HepG2 (cell line): ENCODE measurements around the gene PSMC3IP. TPM values are rescaled to one million over a fixed set of nuclear protein-coding genes. Genes with fewer than 3 reads are reported as not detected.

Experiments used
- AHDC1 ChIP-seq: sonication (generic); formaldehyde crosslinking; IDR thresholded peaks from 2 replicates; pipeline ENCODE4 v1.5.1; 2020; ENCODE audit warnings: mild to moderate bottlenecking, missing genetic modification reagents, borderline replicate concordance
- ARNT ChIP-seq: fragments of 450-650 bp; IDR thresholded peaks from 2 replicates; pipeline ENCODE4 v1.6.1; 2017
- ATAD3A ChIP-seq: sonication (generic); formaldehyde crosslinking; IDR thresholded peaks from 2 replicates; pipeline ENCODE4 v1.4.0; 2020; ENCODE audit warnings: missing genetic modification reagents
- BHLHE40 ChIP-seq: IDR thresholded peaks from 2 replicates; pipeline ENCODE4 v1.6.1; 2011; ENCODE audit warnings: low read length, improper control_type of control experiment
- BRCA1 ChIP-seq: sonication (generic); formaldehyde crosslinking; IDR thresholded peaks from 2 replicates; pipeline ENCODE4 v1.4.0; 2020; ENCODE audit warnings: missing genetic modification reagents
- FOXA1 ChIP-seq, 2 experiments: fragments of 450-650 bp in 1 of 2; sonication (generic) in 1 of 2; formaldehyde crosslinking in 1 of 2; IDR thresholded peaks; 2 replicates each; pipeline versions ENCODE4 v1.4.0 to v1.6.1; 2016 to 2020; ENCODE audit warnings: missing genetic modification reagents in 1 of 2
- FOXK1 ChIP-seq: sonication (generic); formaldehyde crosslinking; IDR thresholded peaks from 2 replicates; pipeline ENCODE4 v1.4.0; 2020; ENCODE audit warnings: low read depth, missing genetic modification reagents, borderline replicate concordance
- GTF2F1 ChIP-seq: fragments of 150-350 bp; IDR thresholded peaks from 2 replicates; pipeline ENCODE4 v1.6.1; 2014; ENCODE audit warnings: low read length
- HES4 ChIP-seq: sonication (generic); formaldehyde crosslinking; IDR thresholded peaks from 2 replicates; pipeline ENCODE4 v1.9.0; 2021; ENCODE audit warnings: mild to moderate bottlenecking, missing genetic modification reagents, borderline replicate concordance
- IRF2 ChIP-seq: IDR thresholded peaks from 2 replicates; pipeline ENCODE4 v1.6.1; 2018; ENCODE audit warnings: missing genetic modification reagents, missing compliant biosample characterization
- KLF12 ChIP-seq: sonication (generic); formaldehyde crosslinking; IDR thresholded peaks from 2 replicates; pipeline ENCODE4 v1.4.0; 2020; ENCODE audit warnings: missing genetic modification reagents, borderline replicate concordance
- KLF6 ChIP-seq: IDR thresholded peaks from 2 replicates; pipeline ENCODE4 v1.8.0; 2016; ENCODE audit warnings: missing biosample characterization, missing genetic modification reagents
- MEIS2 ChIP-seq: sonication (generic); formaldehyde crosslinking; IDR thresholded peaks from 2 replicates; pipeline ENCODE4 v1.9.0; 2021; ENCODE audit warnings: mild to moderate bottlenecking, missing genetic modification reagents
- NBN ChIP-seq: fragments of 450-650 bp; conservative IDR thresholded peaks from 2 replicates; pipeline ENCODE4 v1.6.1; 2017
- ONECUT2 ChIP-seq: sonication (generic); formaldehyde crosslinking; IDR thresholded peaks from 2 replicates; pipeline ENCODE4 v1.4.0; 2020; ENCODE audit warnings: missing genetic modification reagents
- SMARCC2 ChIP-seq: fragments of 450-650 bp; IDR thresholded peaks from 2 replicates; pipeline ENCODE4 v1.6.1; 2017; ENCODE audit warnings: antibody characterized with exemption, mild to moderate bottlenecking
- SP2 ChIP-seq: sonication (generic); formaldehyde crosslinking; IDR thresholded peaks from 2 replicates; pipeline ENCODE4 v1.5.1; 2020; ENCODE audit warnings: mild to moderate bottlenecking, missing genetic modification reagents
- TBX3 ChIP-seq: fragments of 450-650 bp; IDR thresholded peaks from 2 replicates; pipeline ENCODE4 v1.6.1; 2017; ENCODE audit warnings: antibody characterized with exemption, mild to moderate bottlenecking, inconsistent platforms, borderline replicate concordance
- ZBTB7A ChIP-seq: sonication (generic); formaldehyde crosslinking; IDR thresholded peaks from 2 replicates; pipeline ENCODE4 v1.8.0; 2022; ENCODE audit warnings: mild to moderate bottlenecking, missing genetic modification reagents
- ZFP91 ChIP-seq: sonication (generic); formaldehyde crosslinking; IDR thresholded peaks from 2 replicates; pipeline ENCODE4 v1.9.0; 2022; ENCODE audit warnings: missing genetic modification reagents, mild to moderate bottlenecking, borderline replicate concordance
- ZNF234 ChIP-seq: sonication (generic); formaldehyde crosslinking; conservative IDR thresholded peaks from 2 replicates; pipeline ENCODE4 v1.5.1; 2020; ENCODE audit warnings: mild to moderate bottlenecking, missing genetic modification reagents
- ZNF333 ChIP-seq: sonication (generic); formaldehyde crosslinking; IDR thresholded peaks from 2 replicates; pipeline ENCODE4 v1.4.0; 2020; ENCODE audit warnings: mild to moderate bottlenecking, missing genetic modification reagents, borderline replicate concordance
- ZNF543 ChIP-seq: sonication (generic); formaldehyde crosslinking; IDR thresholded peaks from 2 replicates; pipeline ENCODE4 v1.4.0; 2020; ENCODE audit warnings: mild to moderate bottlenecking, missing genetic modification reagents
- ZNF577 ChIP-seq: sonication (generic); formaldehyde crosslinking; IDR thresholded peaks from 2 replicates; pipeline ENCODE4 v1.4.0; 2020; ENCODE audit warnings: mild to moderate bottlenecking, low read depth, missing genetic modification reagents, borderline replicate concordance
- polyA plus RNA-seq, 8 experiments: library from polyadenylated mRNA; depleted of rRNA in 3 of 8; stranded (reverse) in 7 of 8; unstranded in 1 of 8; fragments of >200 nt; fragmentation: Illumina TruSeq in 4 of 8; extraction: Trizol in 4 of 8; gene quantifications; 2 replicates each; pipeline versions ENCODE4 v1.2.1 to v1.2.3, GENCODE V29; 2011 to 2016; ENCODE audit warnings: low read depth in 4 of 8, missing spikeins in 1 of 8, mixed read lengths in 1 of 8; ENCODE audit not compliant: insufficient read depth in 1 of 8
- total RNA-seq, 5 experiments: library from RNA; depleted of rRNA; stranded (reverse); fragments of >200 nt; fragmentation: Illumina TruSeq; extraction: Trizol; gene quantifications; 2 replicates each; pipeline ENCODE4 v1.2.3, GENCODE V29; 2016; ENCODE audit warnings: low read depth in 1 of 5

The PSMC3IP gene
- total and polyA plus RNA-seq, 2 of the 13 experiments (the other 11 are each of a cell fraction or from before 2014, with no cell fraction given) = 6.5 to 22.4 TPM

- TF ChIP-seq AHDC1 (CRISPR knock-in tag) (no peak), KLF6 (CRISPR knock-in tag) (no peak), SP2 (CRISPR knock-in tag) (0 out of 2 replicates have a peak, but pooled peaks have one; percentile 42), ZNF543 (CRISPR knock-in tag) (0 out of 2 replicates have a peak, but pooled peaks have one; percentile 37), ONECUT2 (CRISPR knock-in tag) (peak; percentile 60), MEIS2 (CRISPR knock-in tag) (peak; percentile 87), ZBTB7A (no peak), NBN (no peak), BHLHE40 (0 out of 2 replicates have a peak, but pooled peaks have one; percentile 29), BRCA1 (no peak), ATAD3A (no peak), ZNF333 (CRISPR knock-in tag) (no peak), FOXK1 (0 out of 2 replicates have a peak, but pooled peaks have one; percentile 28), SMARCC2 (no peak), ZNF577 (CRISPR knock-in tag) (no peak), TBX3 (no peak), ARNT (no peak), KLF12 (CRISPR knock-in tag) (peak; percentile 73; the same call in 1 of the 2 replicates), IRF2 (0 out of 2 replicates have a peak, but pooled peaks have one; percentile 17), FOXA1 (IDR thresholded peaks at IDR 0.05) (no peak), FOXA1 (CRISPR knock-in tag; IDR thresholded peaks at IDR 0.05) (no peak), ZFP91 (CRISPR knock-in tag) (peak; percentile 63; the same call in 1 of the 2 replicates), HES4 (CRISPR knock-in tag) (no peak), ZNF234 (CRISPR knock-in tag) (no peak), GTF2F1 (no peak)
Measured at GRCh38 chr17:42531455-42532354, 45.8 kb downstream of the PSMC3IP start (continued).
